SK-N-SH (cell line): ENCODE data around the gene POSTN. TPM values are rescaled to one million over a fixed set of nuclear protein-coding genes. Genes with fewer than 3 reads are reported as not detected.
"Not testable (repeated sequence)": the region's sequence is repeated elsewhere in the genome, so short reads cannot be mapped to it uniquely, and the experiment has no call there.

ENCODE experiments used
- CTCF ChIA-PET: fragments of 300-600, 350-600 bp; formaldehyde crosslinking; extraction: SDS; loops from one replicate; lab custom pipeline; 2021; lab: Yijun Ruan, JAX
- POLR2A ChIA-PET: fragments of 350-600 bp; sonication (Branson Sonifier 250); formaldehyde crosslinking; extraction: SDS; loops from one replicate; lab custom pipeline; 2020; ENCODE audit warnings: antibody characterized with exemption, inconsistent platforms; lab: Yijun Ruan, JAX
- DNase-seq: peaks from one replicate; pipeline ENCODE4 v3.0.0; 2012
- H2AFZ ChIP-seq: fragments of 200-600 bp; sonication (generic); 2 replicates; pipeline ENCODE4 v1.8.1; 2016; ENCODE audit warnings: antibody characterized with exemption, mild to moderate bottlenecking, low read depth
- H3F3A ChIP-seq: fragments of 200-600 bp; sonication (generic); replicated peaks from 2 replicates; pipeline ENCODE3; 2016; ENCODE audit warnings: antibody characterized with exemption, mild to moderate bottlenecking; ENCODE audit not compliant: insufficient read depth
- H3K27ac ChIP-seq, 2 experiments: fragments of 200-500 bp in 1 of 2; fragments of 200-600 bp in 1 of 2; sonication (Bioruptor generic) in 1 of 2; sonication (generic), shearing (Covaris generic) in 1 of 2; 2 replicates each; pipeline versions ENCODE4 v1.5.1 to v1.6.1; 2014 to 2016; ENCODE audit warnings: low read depth in 2 of 2, inconsistent platforms in 1 of 2, low read length in 1 of 2, mild to moderate bottlenecking in 1 of 2, mixed read lengths in 1 of 2
- H3K27me3 ChIP-seq: fragments of 200-600 bp; sonication (generic), shearing (Covaris generic); 2 replicates; pipeline ENCODE4 v1.6.1; 2016; ENCODE audit warnings: mixed run types; ENCODE audit not compliant: insufficient read depth
- H3K36me3 ChIP-seq, 2 experiments: fragments of 200-500 bp in 1 of 2; fragments of 200-600 bp in 1 of 2; sonication (Bioruptor generic) in 1 of 2; sonication (generic) in 1 of 2; replicated peaks in 1 of 2; 2 replicates each; pipeline versions ENCODE3 to v1.5.1; 2014 to 2016; ENCODE audit warnings: low read length in 1 of 2, mild to moderate bottlenecking in 1 of 2; ENCODE audit not compliant: insufficient read depth in 2 of 2, control insufficient read depth in 1 of 2
- H3K4me1 ChIP-seq, 2 experiments: fragments of 200-500 bp in 1 of 2; fragments of 200-600 bp in 1 of 2; sonication (Bioruptor generic) in 1 of 2; sonication (generic), shearing (Covaris generic) in 1 of 2; 2 replicates each; pipeline versions ENCODE4 v1.5.1 to v1.6.1; 2014 to 2016; ENCODE audit warnings: low read depth in 1 of 2, low read length in 1 of 2, mixed run types in 1 of 2; ENCODE audit not compliant: insufficient read depth in 2 of 2, control insufficient read depth in 1 of 2
- H3K4me2 ChIP-seq: fragments of 200-600 bp; sonication (generic), shearing (Covaris generic); 2 replicates; pipeline ENCODE4 v1.6.1; 2017; ENCODE audit warnings: mixed run types
- H3K4me3 ChIP-seq, 2 experiments: fragments of 200-500 bp in 1 of 2; fragments of 200-600 bp in 1 of 2; sonication (Bioruptor generic) in 1 of 2; sonication (generic), shearing (Covaris generic) in 1 of 2; 2 replicates each; pipeline versions ENCODE4 v1.5.1 to v1.8.1; 2014 to 2016; ENCODE audit warnings: low read depth in 2 of 2, inconsistent platforms in 1 of 2, low read length in 1 of 2, mild to moderate bottlenecking in 1 of 2, mixed read lengths in 1 of 2, moderate library complexity in 1 of 2
- H3K79me2 ChIP-seq: fragments of 200-600 bp; sonication (generic); 2 replicates; pipeline ENCODE4 v1.8.1; 2017; ENCODE audit warnings: mild to moderate bottlenecking; ENCODE audit not compliant: insufficient read depth
- H3K9ac ChIP-seq: fragments of 200-600 bp; sonication (generic); 2 replicates; pipeline ENCODE4 v1.6.1; 2017; ENCODE audit warnings: mixed run types
- H3K9me2 ChIP-seq: fragments of 200-600 bp; sonication (generic); 2 replicates; pipeline ENCODE4 v1.6.1; 2017; ENCODE audit warnings: mixed run types
- H3K9me3 ChIP-seq: fragments of 200-600 bp; sonication (generic); 2 replicates; pipeline ENCODE4 v1.6.1; 2017; ENCODE audit warnings: mixed run types, mild to moderate bottlenecking, moderate library complexity
- H4K20me1 ChIP-seq: fragments of 200-600 bp; sonication (generic); 2 replicates; pipeline ENCODE4 v1.6.1; 2017; ENCODE audit warnings: mild to moderate bottlenecking, mixed run types; ENCODE audit not compliant: insufficient read depth
- CHD2 ChIP-seq: fragments of 150-350 bp; IDR thresholded peaks from 2 replicates; pipeline ENCODE4 v1.6.1; 2018; ENCODE audit warnings: low read length; ENCODE audit not compliant: partially characterized antibody
- FOSL2 ChIP-seq: IDR thresholded peaks from 2 replicates; pipeline ENCODE4 v1.4.0; 2012; ENCODE audit warnings: low read depth, mild to moderate bottlenecking, moderate library complexity, borderline replicate concordance
- FOXJ3 ChIP-seq: sonication (generic); formaldehyde crosslinking; IDR thresholded peaks from 2 replicates; pipeline ENCODE4 v1.5.1; 2020; ENCODE audit warnings: mild to moderate bottlenecking, missing genetic modification reagents
- FOXM1 ChIP-seq: IDR thresholded peaks from 2 replicates; pipeline ENCODE4 v1.4.0; 2012; ENCODE audit warnings: low read depth, mild to moderate bottlenecking
- GABPA ChIP-seq: IDR thresholded peaks from 2 replicates; pipeline ENCODE4 v1.4.0; 2012; ENCODE audit warnings: low read depth, mild to moderate bottlenecking
- JUND ChIP-seq: IDR thresholded peaks from 2 replicates; pipeline ENCODE4 v1.4.0; 2012
- MEF2A ChIP-seq: IDR thresholded peaks from 2 replicates; pipeline ENCODE4 v1.4.0; 2012; ENCODE audit warnings: low read depth, borderline replicate concordance
- MXI1 ChIP-seq: IDR thresholded peaks from 2 replicates; pipeline ENCODE4 v1.6.1; 2012; ENCODE audit warnings: mild to moderate bottlenecking, low read depth, low read length, improper control_type of control experiment
- PBX3 ChIP-seq: IDR thresholded peaks from 2 replicates; pipeline ENCODE4; 2012
- POLR2AphosphoS5 ChIP-seq: IDR thresholded peaks from 2 replicates; pipeline ENCODE4 v1.6.1; 2012; ENCODE audit warnings: low read depth, low read length
- RAD21 ChIP-seq: IDR thresholded peaks from 2 replicates; pipeline ENCODE4 v1.6.1; 2012; ENCODE audit warnings: mild to moderate bottlenecking, low read length
- SMC3 ChIP-seq: IDR thresholded peaks from 2 replicates; pipeline ENCODE4 v1.6.1; 2012; ENCODE audit warnings: low read depth, low read length, improper control_type of control experiment
- TAF1 ChIP-seq: IDR thresholded peaks from 2 replicates; pipeline ENCODE4 v1.6.1; 2012; ENCODE audit warnings: low read depth, mild to moderate bottlenecking, low read length, moderate library complexity, borderline replicate concordance
- TEAD4 ChIP-seq: IDR thresholded peaks from 2 replicates; pipeline ENCODE4 v1.4.0; 2012; ENCODE audit warnings: mild to moderate bottlenecking, borderline replicate concordance; ENCODE audit not compliant: insufficient read depth
- USF2 ChIP-seq: fragments of 150-350 bp; IDR thresholded peaks from 2 replicates; pipeline ENCODE4 v1.6.1; 2017; ENCODE audit warnings: antibody characterized with exemption, low read length, low read depth, borderline replicate concordance
- WGBS: methylation state at CpG from one replicate; pipeline ENCODE4 v1.1.6; 2017; ENCODE audit warnings: low lambda C conversion rate; 5-methylcytosine and 5-hydroxymethylcytosine counted together
- polyA plus RNA-seq, 3 experiments: library from polyadenylated mRNA; depleted of rRNA; stranded (reverse); fragments of >200 nt; gene quantifications; 2 replicates each; pipeline ENCODE4 v1.2.3, GENCODE V29; 2012

Gene POSTN
- polyA plus RNA-seq, 1 of the 3 experiments (the other 2 are of a cell fraction): 577 TPM

- Histone ChIP-seq H3K4me2 (peak overlapping the region; percentile 56; the same call in 1 of the 2 replicates), H3K9me3 (no peaks in the 10 kb centered on the region)
Measured at GRCh38 chr13:37594550-37594949, 4.0 kb downstream of the POSTN start.

GRCh38 chr13:37589381-37589780 lies 9.2 kb downstream of the POSTN start:
- 31% methylated on average over 4 of the region's 4 CpGs for WGBS
- H3K9ac ChIP-seq, DNase-seq, H3K9me2 ChIP-seq, H3K27me3 ChIP-seq, CTCF ChIA-PET, H3K4me1 ChIP-seq, H2AFZ ChIP-seq, H4K20me1 ChIP-seq, H3K4me3 ChIP-seq, POLR2A ChIA-PET, H3K9me3 ChIP-seq, H3K4me2 ChIP-seq: not testable (repeated sequence)
- Histone ChIP-seq H3K36me3 (peaks cover 43 to 89% of the 10 kb centered on the region in 2 experiments), H3K79me2 (peaks cover 59% of the 10 kb centered on the region), H3F3A (peaks cover 64% of the 10 kb centered on the region), H3K27ac (0 out of 4 replicates have a peak overlapping the region, but pooled peaks of 1 of the 2 experiments have one; percentile 28)

More at GRCh38 chr13:37594550-37594949, 4.0 kb downstream of the POSTN start:
- peak overlapping the region; percentile 9 to 63; a peak in 2 of 4 replicates for H3K4me3 ChIP-seq
- H3K27ac ChIP-seq: peak overlapping the region; percentile 50 to 64; a peak in 3 of 4 replicates
- H3K9me2 ChIP-seq: no peaks in the 10 kb centered on the region
- H3K27me3 ChIP-seq: no peaks in the 10 kb centered on the region
- peaks cover 12 to 62% of the 10 kb centered on the region in 2 experiments for H3K36me3 ChIP-seq
- POLR2A ChIA-PET: no interaction called here
- CTCF ChIA-PET: interaction anchor here (0.6 kb wide), 1 partner anchor 15 kb away, joined by 3 read pairs; no protein-coding TSS in a partner anchor
- peaks cover 84% of the 10 kb centered on the region for H3K79me2 ChIP-seq
- no peak overlapping the region for H2AFZ ChIP-seq
- 8% methylated on average over 2 of the region's 2 CpGs for WGBS
- TF ChIP-seq FOXM1 (no peak), FOSL2 (no peak), TAF1 (no peak), MEF2A (no peak), POLR2AphosphoS5 (no peak), RAD21 (no peak), CHD2 (no peak), USF2 (no peak), JUND (no peak), SMC3 (no peak), GABPA (no peak), MXI1 (no peak), TEAD4 (no peak), PBX3 (no peak), FOXJ3 (CRISPR knock-in tag) (no peak)
- H3K4me1 ChIP-seq: no peaks in the 10 kb centered on the region; a peak in 1 of 4 replicates
- peaks cover 54% of the 10 kb centered on the region for H3F3A ChIP-seq
- H3K9ac ChIP-seq: peak overlapping the region; percentile 76; the same call in 1 of the 2 replicates
- no peak for DNase-seq
- no peaks in the 10 kb centered on the region; the same call in 1 of the 2 replicates for H4K20me1 ChIP-seq
